Stimulated activated CD8-positive, alpha-beta memory T cell treated with anti-CD3 and anti-CD28 coated beads, Interleukin-4, amount 100 ng/mL, for 4 hours (primary cell): ENCODE measurements around the gene CFAP54.
"Not testable (repeated sequence)": the region's sequence is repeated elsewhere in the genome, so short reads cannot be mapped to it uniquely, and the experiment has no call there.

Experiments
- DNase-seq, 2 donors: peaks; one replicate each; pipeline ENCODE4 v3.0.0-alpha.2; 2020; ENCODE audit warnings: low read depth in 2 of 2, low spot score in 1 of 2

Gene CFAP54

GRCh38 chr12:96472384-96472783 lies 17.0 kb upstream of the CFAP54 start:
- DNase-seq = no peak

GRCh38 chr12:96473394-96474093 lies 15.8 kb upstream of the CFAP54 start:
- peak in 1 of 2 donors; percentile 21 for DNase-seq

GRCh38 chr12:96474206-96474605 lies 15.2 kb upstream of the CFAP54 start:
- DNase-seq = no peak

- DNase-seq = no peak
Observed at GRCh38 chr12:96478011-96478410, 11.4 kb upstream of the CFAP54 start.

- no peak for DNase-seq
Observed at GRCh38 chr12:96482086-96482485, 7.3 kb upstream of the CFAP54 start.

- DNase-seq = no peak
Observed at GRCh38 chr12:96483116-96483515, 6.3 kb upstream of the CFAP54 start.

- DNase-seq = no peak
Observed at GRCh38 chr12:96486751-96487613, 2.4 kb upstream of the CFAP54 start.

- DNase-seq = no peak
Observed at GRCh38 chr12:96487634-96488033, 1.7 kb upstream of the CFAP54 start.

GRCh38 chr12:96493106-96493505 lies 3.7 kb downstream of the CFAP54 start:
- DNase-seq = no peak

GRCh38 chr12:96494154-96494553 lies 4.8 kb downstream of the CFAP54 start:
- not testable (repeated sequence) for DNase-seq

- DNase-seq = no peak
Observed at GRCh38 chr12:96495155-96495554, 5.8 kb downstream of the CFAP54 start.

GRCh38 chr12:96495841-96496545 lies 6.6 kb downstream of the CFAP54 start:
- no peak for DNase-seq

- DNase-seq = no peak
Observed at GRCh38 chr12:96496944-96497343, 7.6 kb downstream of the CFAP54 start.

- no peak for DNase-seq
Observed at GRCh38 chr12:96497855-96498254, 8.5 kb downstream of the CFAP54 start.

GRCh38 chr12:96500693-96501092 lies 11.3 kb downstream of the CFAP54 start:
- DNase-seq = no peak

GRCh38 chr12:96501133-96501761 lies 11.9 kb downstream of the CFAP54 start:
- DNase-seq = no peak

- DNase-seq = no peak
Observed at GRCh38 chr12:96501908-96502307, 12.5 kb downstream of the CFAP54 start.

- no peak for DNase-seq
Observed at GRCh38 chr12:96502477-96502876, 13.1 kb downstream of the CFAP54 start.

GRCh38 chr12:96502949-96503532 lies 13.7 kb downstream of the CFAP54 start:
- DNase-seq = no peak

- no peak for DNase-seq
Observed at GRCh38 chr12:96503976-96504375, 14.6 kb downstream of the CFAP54 start.

- DNase-seq = no peak
Observed at GRCh38 chr12:96506776-96507175, 17.4 kb downstream of the CFAP54 start.
